CD14-positive monocyte (primary cell): Measurements from ENCODE around the gene TLNRD1. TPM values are rescaled to one million over a fixed set of nuclear protein-coding genes. Genes with fewer than 3 reads are reported as not detected.

Source experiments
- DNase-seq, 3 donors: peaks; one replicate each; pipeline ENCODE4 v3.0.0-alpha.2; 2011 to 2022
- H2AFZ ChIP-seq: 2 replicates; pipeline ENCODE4 v1.6.0; 2012; ENCODE audit warnings: mild to moderate bottlenecking, low read depth, low read length, inconsistent platforms; ENCODE audit not compliant: insufficient read depth, poor library complexity, severe bottlenecking
- H3K27ac ChIP-seq, 2 donors: 1 replicate in 1 of 2; 2 replicates in 1 of 2; pipeline ENCODE4 v1.5.1; 2012 to 2013; ENCODE audit warnings: low read length in 2 of 2, control low read depth in 1 of 2, inconsistent platforms in 1 of 2, low read depth in 1 of 2, mild to moderate bottlenecking in 1 of 2
- H3K27me3 ChIP-seq, 2 donors: one replicate each; pipeline versions ENCODE4 v1.6.0 to v1.6.1; 2011 to 2013; ENCODE audit warnings: low read length in 2 of 2; ENCODE audit not compliant: control insufficient read depth in 2 of 2, insufficient read depth in 2 of 2
- H3K36me3 ChIP-seq, 2 donors: replicated peaks in 1 of 2; 1 replicate in 1 of 2; 2 replicates in 1 of 2; pipeline versions ENCODE4 v1.5.1 to v1.6.1; 2012 to 2013; ENCODE audit warnings: low read length in 2 of 2, control low read depth in 1 of 2, inconsistent platforms in 1 of 2, mild to moderate bottlenecking in 1 of 2; ENCODE audit not compliant: insufficient read depth in 2 of 2, control insufficient read depth in 1 of 2
- H3K4me1 ChIP-seq, 2 donors: 1 replicate in 1 of 2; 2 replicates in 1 of 2; pipeline versions ENCODE4 v1.5.1 to v1.6.1; 2012 to 2013; ENCODE audit warnings: low read length in 2 of 2, control low read depth in 1 of 2, inconsistent platforms in 1 of 2, mild to moderate bottlenecking in 1 of 2, moderate library complexity in 1 of 2; ENCODE audit not compliant: insufficient read depth in 2 of 2, control insufficient read depth in 1 of 2
- H3K4me2 ChIP-seq: replicated peaks from 2 replicates; pipeline ENCODE3; 2012; ENCODE audit warnings: low read length, moderate library complexity, mild to moderate bottlenecking; ENCODE audit not compliant: poor library complexity, severe bottlenecking; ENCODE audit errors: extremely low read depth
- H3K4me3 ChIP-seq, 3 experiments: fragments of 200-600 bp in 1 of 3; sonication (generic) in 1 of 3; replicated peaks in 1 of 3; 1 replicate in 2 of 3; 2 replicates in 1 of 3; pipeline ENCODE4 v1.5.1; 2011 to 2013; ENCODE audit warnings: low read length in 3 of 3, mild to moderate bottlenecking in 3 of 3, control low read depth in 2 of 3, low read depth in 2 of 3, inconsistent platforms in 1 of 3, moderate library complexity in 1 of 3
- H3K79me2 ChIP-seq: 2 replicates; pipeline ENCODE4 v1.6.0; 2012; ENCODE audit warnings: mild to moderate bottlenecking, control low read depth, inconsistent platforms, low read length, moderate library complexity; ENCODE audit not compliant: insufficient read depth
- H3K9ac ChIP-seq: 2 replicates; pipeline ENCODE4 v1.6.0; 2017; ENCODE audit warnings: low read length, mild to moderate bottlenecking; ENCODE audit not compliant: insufficient read depth, poor library complexity, severe bottlenecking
- H3K9me3 ChIP-seq, 2 donors: replicated peaks in 1 of 2; 1 replicate in 1 of 2; 2 replicates in 1 of 2; pipeline versions ENCODE4 v1.5.1 to v1.6.1; 2012 to 2013; ENCODE audit warnings: low read length in 2 of 2, control low read depth in 1 of 2; ENCODE audit not compliant: control insufficient read depth in 1 of 2, insufficient read depth in 1 of 2
- H4K20me1 ChIP-seq: 2 replicates; pipeline ENCODE4 v1.6.0; 2012; ENCODE audit warnings: mild to moderate bottlenecking, low read length, control low read depth, moderate library complexity; ENCODE audit not compliant: insufficient read depth
- H3K27ac Mint-ChIP-seq, 7 donors: one replicate each; pipeline ENCODE4 v1.8.0; 2020; ENCODE audit warnings: mild to moderate bottlenecking in 7 of 7, mixed read lengths in 7 of 7, moderate library complexity in 6 of 7, inconsistent platforms in 2 of 7
- H3K27me3 Mint-ChIP-seq, 3 donors: one replicate each; pipeline ENCODE4 v1.8.0; 2021 to 2022; ENCODE audit warnings: low read depth in 3 of 3, mild to moderate bottlenecking in 3 of 3, mixed read lengths in 3 of 3, moderate library complexity in 3 of 3, inconsistent platforms in 1 of 3
- H3K36me3 Mint-ChIP-seq, 2 donors: one replicate each; pipeline ENCODE4 v1.8.0; 2020; ENCODE audit warnings: mixed read lengths in 2 of 2, inconsistent platforms in 1 of 2, mild to moderate bottlenecking in 1 of 2
- H3K4me1 Mint-ChIP-seq: one replicate; pipeline ENCODE4 v1.8.0; 2020; ENCODE audit warnings: mild to moderate bottlenecking, mixed read lengths
- H3K4me3 Mint-ChIP-seq, 2 donors: one replicate each; pipeline ENCODE4 v1.8.0; 2020; ENCODE audit warnings: mild to moderate bottlenecking in 2 of 2, mixed read lengths in 2 of 2, moderate library complexity in 1 of 2
- H3K9me3 Mint-ChIP-seq, 7 donors: one replicate each; pipeline ENCODE4 v1.8.0; 2020 to 2022; ENCODE audit warnings: mixed read lengths in 7 of 7, mild to moderate bottlenecking in 6 of 7, moderate library complexity in 6 of 7, inconsistent platforms in 2 of 7
- CTCF ChIP-seq: fragments of 200-600 bp; IDR thresholded peaks from one replicate; pipeline ENCODE4 v1.8.0; 2022; ENCODE audit warnings: antibody characterized with exemption, mild to moderate bottlenecking
- WGBS: methylation state at CpG from one replicate; pipeline ENCODE4 v1.1.5; 2013; ENCODE audit warnings: missing lambda C conversion rate; ENCODE audit not compliant: insufficient coverage; 5-methylcytosine and 5-hydroxymethylcytosine counted together
- intact Hi-C, 2 donors: fragments of 100-400 bp; cut with micrococcal nuclease; formaldehyde crosslinking; loops; one replicate each; pipeline versions ENCODE4 v1.15.0 to v1.15.1; 2023
- polyA plus RNA-seq, 3 donors: library from polyadenylated mRNA; depleted of rRNA in 1 of 3; unstranded in 2 of 3; stranded (reverse) in 1 of 3; fragments of 300-500 nt in 2 of 3; fragments of >200 nt in 1 of 3; fragmentation: Illumina TruSeq in 2 of 3; gene quantifications; 1 replicate in 2 of 3; 2 replicates in 1 of 3; pipeline ENCODE4 v1.2.3, GENCODE V29; 2012 to 2021

Gene TLNRD1
- polyA plus RNA-seq, 3 donors = 2.6 to 12.6 (median 3.4) TPM

GRCh38 chr15:81013396-81013929 is 12.7 kb downstream of the TLNRD1 start:
- peaks cover 0 to 2% of the 10 kb centered on the region in 2 donors for H3K36me3 Mint-ChIP-seq
- peaks cover 18% of the 10 kb centered on the region for H4K20me1 ChIP-seq
- no peak for DNase-seq
- H3K27ac ChIP-seq = no peak overlapping the region
- H3K4me2 ChIP-seq = no peak overlapping the region
- no peaks in the 10 kb centered on the region for H3K9me3 Mint-ChIP-seq
- no peak overlapping the region for H3K4me3 ChIP-seq
- H3K27me3 ChIP-seq = no peaks in the 10 kb centered on the region
- H3K36me3 ChIP-seq = no peaks in the 10 kb centered on the region
- intact Hi-C loops = no loop called here
- no peak overlapping the region for H2AFZ ChIP-seq
- peaks cover 0 to 4% (median 0%) of the 10 kb centered on the region in 3 donors for H3K27me3 Mint-ChIP-seq
- no peaks in the 10 kb centered on the region for H3K79me2 ChIP-seq
- H3K4me1 ChIP-seq = no peaks in the 10 kb centered on the region
- H3K9ac ChIP-seq = no peak overlapping the region
- WGBS = 100% methylated on average over 1 of the region's 4 CpGs
- peaks cover 5% of the 10 kb centered on the region for H3K4me1 Mint-ChIP-seq
- TF ChIP-seq CTCF = no peak
- no peaks in the 10 kb centered on the region for H3K9me3 ChIP-seq
- H3K4me3 Mint-ChIP-seq = no peak overlapping the region
- peak overlapping the region in 2 of 7 donors; percentile 13 to 34 for H3K27ac Mint-ChIP-seq

- no peak overlapping the region for H3K4me2 ChIP-seq
- no peaks in the 10 kb centered on the region for H3K79me2 ChIP-seq
- no peaks in the 10 kb centered on the region for H3K27me3 ChIP-seq
- no peak overlapping the region for H3K4me3 ChIP-seq
- H3K9me3 ChIP-seq = no peaks in the 10 kb centered on the region
- no peaks in the 10 kb centered on the region for H3K4me1 ChIP-seq
- Mint-ChIP-seq H3K4me3 (no peak overlapping the region), H3K27me3 (peaks cover 0 to 4% (median 0%) of the 10 kb centered on the region in 3 donors), H3K9me3 (no peaks in the 10 kb centered on the region), H3K27ac (no peak overlapping the region), H3K4me1 (peaks cover 5% of the 10 kb centered on the region), H3K36me3 (peaks cover 0 to 2% of the 10 kb centered on the region in 2 donors)
- H4K20me1 ChIP-seq = peaks cover 10% of the 10 kb centered on the region
- WGBS = 100% methylated on average over 6 of the region's 9 CpGs
- intact Hi-C loops = no loop called here
- no peak for TF ChIP-seq CTCF
- no peaks in the 10 kb centered on the region for H3K36me3 ChIP-seq
- no peak overlapping the region for H3K27ac ChIP-seq
- no peak for DNase-seq
- H2AFZ ChIP-seq = no peak overlapping the region
- H3K9ac ChIP-seq = no peak overlapping the region
These were observed 13.8 kb downstream of the TLNRD1 start for GRCh38 chr15:81014446-81015093.
